Subcutaneous adipose tissue (tissue), 4 donors: Measurements from ENCODE around the gene BICC1. TPM values are rescaled to one million over a fixed set of nuclear protein-coding genes. Genes with fewer than 3 reads are reported as not detected.

Experiments
- total RNA-seq, 4 donors: library from RNA; depleted of rRNA; stranded (reverse); fragments of >200 nt; gene quantifications; one replicate each; pipeline ENCODE4 v1.1.0, GENCODE V29; 2016
- TF ChIP-seq, protein P1 (sequence below): fragments of 450-650 bp; IDR thresholded peaks from one replicate; pipeline ENCODE4 v1.5.1; 2016; ENCODE audit warnings: low read depth, mild to moderate bottlenecking, control low read depth, antibody characterized with exemption, moderate library complexity

Gene BICC1
- total RNA-seq, 4 donors from 2014 or later = 17.9 to 26.0 (median 23.0) TPM

DNA sequence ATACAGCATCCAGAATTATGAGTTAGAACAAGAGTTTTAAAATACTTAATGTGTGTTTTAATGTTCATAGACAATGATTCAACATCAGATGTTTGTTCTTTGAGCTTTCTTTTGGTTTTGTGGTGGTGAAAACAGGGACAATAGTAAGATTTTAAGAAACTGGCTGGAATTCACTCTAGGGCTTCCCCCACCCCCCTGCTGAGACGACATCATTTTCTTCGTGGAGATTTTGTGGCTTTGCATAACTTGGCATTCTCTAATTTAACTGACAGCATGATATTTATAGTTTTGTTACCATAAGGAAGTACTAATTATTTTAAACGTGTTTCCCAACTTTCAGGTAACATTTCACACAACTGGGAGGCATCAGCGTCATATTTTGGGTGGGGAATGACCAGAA is 184.1 kb downstream of the BICC1 start:
- TF ChIP-seq, protein P1, sequence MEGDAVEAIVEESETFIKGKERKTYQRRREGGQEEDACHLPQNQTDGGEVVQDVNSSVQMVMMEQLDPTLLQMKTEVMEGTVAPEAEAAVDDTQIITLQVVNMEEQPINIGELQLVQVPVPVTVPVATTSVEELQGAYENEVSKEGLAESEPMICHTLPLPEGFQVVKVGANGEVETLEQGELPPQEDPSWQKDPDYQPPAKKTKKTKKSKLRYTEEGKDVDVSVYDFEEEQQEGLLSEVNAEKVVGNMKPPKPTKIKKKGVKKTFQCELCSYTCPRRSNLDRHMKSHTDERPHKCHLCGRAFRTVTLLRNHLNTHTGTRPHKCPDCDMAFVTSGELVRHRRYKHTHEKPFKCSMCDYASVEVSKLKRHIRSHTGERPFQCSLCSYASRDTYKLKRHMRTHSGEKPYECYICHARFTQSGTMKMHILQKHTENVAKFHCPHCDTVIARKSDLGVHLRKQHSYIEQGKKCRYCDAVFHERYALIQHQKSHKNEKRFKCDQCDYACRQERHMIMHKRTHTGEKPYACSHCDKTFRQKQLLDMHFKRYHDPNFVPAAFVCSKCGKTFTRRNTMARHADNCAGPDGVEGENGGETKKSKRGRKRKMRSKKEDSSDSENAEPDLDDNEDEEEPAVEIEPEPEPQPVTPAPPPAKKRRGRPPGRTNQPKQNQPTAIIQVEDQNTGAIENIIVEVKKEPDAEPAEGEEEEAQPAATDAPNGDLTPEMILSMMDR = no peak

DNA sequence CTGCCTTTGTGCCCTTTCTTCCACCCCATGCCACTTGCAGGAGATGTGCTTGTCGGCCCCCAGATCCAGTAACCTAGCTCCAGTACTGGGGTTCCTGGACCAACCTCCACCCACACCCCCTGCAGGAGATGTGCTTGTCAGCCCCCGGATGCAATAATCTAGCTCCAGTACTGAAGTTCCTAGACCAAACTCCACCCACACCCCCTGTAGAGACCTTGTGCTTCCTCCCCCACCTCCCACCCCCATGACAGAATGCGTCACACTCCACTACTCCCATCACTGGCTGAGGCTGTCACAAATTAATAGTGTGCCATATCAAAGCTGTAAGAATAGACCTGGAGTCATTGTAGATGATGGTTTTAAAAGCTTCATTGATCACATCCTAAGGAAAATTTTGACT is 185.0 kb downstream of the BICC1 start:
- TF ChIP-seq, protein P1 = no peak

GRCh38 chr10:58698777-58699356 is 186.2 kb downstream of the BICC1 start:
- TF ChIP-seq, protein P1 = no peak

- TF ChIP-seq, protein P1 = no peak
Measured at GRCh38 chr10:58700591-58700990, 187.9 kb downstream of the BICC1 start.

GRCh38 chr10:58701405-58702135 is 188.9 kb downstream of the BICC1 start:
- TF ChIP-seq, protein P1 = no peak

DNA sequence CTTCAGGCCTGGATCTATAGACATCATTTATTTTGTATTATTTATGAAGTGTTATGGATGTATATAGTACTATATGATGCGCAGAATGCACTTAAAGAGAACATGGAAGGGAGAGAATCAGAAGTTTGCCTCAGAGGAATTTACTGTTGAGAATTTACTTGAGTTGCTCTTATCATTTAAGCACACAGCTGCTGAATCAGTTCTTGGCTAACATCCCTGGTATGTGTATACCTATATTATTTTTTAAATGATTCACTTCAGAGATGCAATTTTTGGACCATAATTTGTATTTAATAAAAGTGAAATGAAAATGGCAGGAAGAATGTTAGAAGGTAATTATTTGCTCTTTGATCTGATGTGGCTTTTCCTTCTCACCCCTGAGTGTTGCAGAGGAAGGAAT is 191.6 kb downstream of the BICC1 start:
- TF ChIP-seq, protein P1 = no peak

GRCh38 chr10:58704671-58705141 is 192.0 kb downstream of the BICC1 start:
- TF ChIP-seq, protein P1 = no peak
